HFF-Myc (cell line): Measurements from ENCODE around the gene CORO2B.

Experiments
- DNase-seq: peaks from one replicate; pipeline ENCODE4 v3.0.0-alpha.2; 2011; ENCODE audit warnings: low read depth; ENCODE audit errors: extremely low read depth
- H3K4me3 ChIP-seq: replicated peaks from 2 replicates; pipeline ENCODE4 v1.5.1; 2011; ENCODE audit warnings: low read depth, mild to moderate bottlenecking, control low read depth, low read length
- CTCF ChIP-seq: IDR thresholded peaks from 2 replicates; pipeline ENCODE4 v1.5.1; 2012; ENCODE audit warnings: mild to moderate bottlenecking, low read depth, low read length, control low read depth; ENCODE audit errors: missing control alignments

Gene CORO2B

GRCh38 chr15:68584756-68585573 is 6.2 kb downstream of the CORO2B start:
- no peak overlapping the region for H3K4me3 ChIP-seq
- DNase-seq: no peak
- TF ChIP-seq CTCF: no peak

- TF ChIP-seq CTCF: no peak
- DNase-seq: no peak
- H3K4me3 ChIP-seq: no peak overlapping the region
These were observed 6.9 kb downstream of the CORO2B start for GRCh38 chr15:68585574-68586273.

- H3K4me3 ChIP-seq: no peak overlapping the region
- no peak for TF ChIP-seq CTCF
- peak; percentile 56 for DNase-seq
These were observed 7.6 kb downstream of the CORO2B start for GRCh38 chr15:68586274-68586961.

- no peak for TF ChIP-seq CTCF
- no peak for DNase-seq
- no peak overlapping the region for H3K4me3 ChIP-seq
These were observed 9.1 kb downstream of the CORO2B start for GRCh38 chr15:68587769-68588385.

GRCh38 chr15:68589053-68589452 is 10.3 kb downstream of the CORO2B start:
- H3K4me3 ChIP-seq: no peak overlapping the region
- TF ChIP-seq CTCF: no peak
- DNase-seq: no peak

GRCh38 chr15:68589783-68590710 is 11.3 kb downstream of the CORO2B start:
- no peak for TF ChIP-seq CTCF
- no peak for DNase-seq
- no peak overlapping the region for H3K4me3 ChIP-seq
